Measurements from ENCODE around the gene MTHFD2L.

DNA sequence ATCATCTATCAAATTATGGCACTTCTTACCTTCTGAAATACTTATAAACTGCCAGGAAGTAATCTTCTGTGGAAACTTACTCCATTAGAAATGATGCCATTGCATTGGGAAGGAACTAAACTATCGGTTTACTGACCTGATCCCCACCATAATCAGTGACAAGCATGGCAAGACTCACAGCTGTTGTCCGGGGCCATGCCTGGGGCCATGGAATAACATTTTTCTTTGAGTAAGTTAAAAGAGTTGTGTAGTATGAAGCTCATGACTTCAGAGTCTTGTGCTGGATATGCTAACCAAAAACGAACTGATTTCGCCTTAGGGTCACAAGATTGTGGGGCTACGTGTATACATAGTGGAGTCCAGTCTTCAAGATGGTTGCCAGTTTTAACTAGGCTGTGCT lies 15.4 kb downstream of the MTHFD2L start:
- TF ChIP-seq, protein P1, sequence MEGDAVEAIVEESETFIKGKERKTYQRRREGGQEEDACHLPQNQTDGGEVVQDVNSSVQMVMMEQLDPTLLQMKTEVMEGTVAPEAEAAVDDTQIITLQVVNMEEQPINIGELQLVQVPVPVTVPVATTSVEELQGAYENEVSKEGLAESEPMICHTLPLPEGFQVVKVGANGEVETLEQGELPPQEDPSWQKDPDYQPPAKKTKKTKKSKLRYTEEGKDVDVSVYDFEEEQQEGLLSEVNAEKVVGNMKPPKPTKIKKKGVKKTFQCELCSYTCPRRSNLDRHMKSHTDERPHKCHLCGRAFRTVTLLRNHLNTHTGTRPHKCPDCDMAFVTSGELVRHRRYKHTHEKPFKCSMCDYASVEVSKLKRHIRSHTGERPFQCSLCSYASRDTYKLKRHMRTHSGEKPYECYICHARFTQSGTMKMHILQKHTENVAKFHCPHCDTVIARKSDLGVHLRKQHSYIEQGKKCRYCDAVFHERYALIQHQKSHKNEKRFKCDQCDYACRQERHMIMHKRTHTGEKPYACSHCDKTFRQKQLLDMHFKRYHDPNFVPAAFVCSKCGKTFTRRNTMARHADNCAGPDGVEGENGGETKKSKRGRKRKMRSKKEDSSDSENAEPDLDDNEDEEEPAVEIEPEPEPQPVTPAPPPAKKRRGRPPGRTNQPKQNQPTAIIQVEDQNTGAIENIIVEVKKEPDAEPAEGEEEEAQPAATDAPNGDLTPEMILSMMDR (conservative IDR thresholded peaks at IDR 0.05) = no peak
- TF ChIP-seq EZH2 (IDR thresholded peaks at IDR 0.05; ENCODE audit: low read depth) = no peak
